HG02763 (cell line): ENCODE measurements around the gene SORL1.
A peak's percentile ranks its signal among the peaks of the same experiment; 100 is the strongest.

ENCODE experiments used
- ATAC-seq: cut with Tn5 transposase; IDR thresholded peaks from one replicate; pipeline ENCODE4 v1.9.1; 2021; ENCODE audit warnings: mild to moderate bottlenecking, moderate library complexity; ENCODE audit not compliant: unreplicated experiment

SORL1 gene

DNA sequence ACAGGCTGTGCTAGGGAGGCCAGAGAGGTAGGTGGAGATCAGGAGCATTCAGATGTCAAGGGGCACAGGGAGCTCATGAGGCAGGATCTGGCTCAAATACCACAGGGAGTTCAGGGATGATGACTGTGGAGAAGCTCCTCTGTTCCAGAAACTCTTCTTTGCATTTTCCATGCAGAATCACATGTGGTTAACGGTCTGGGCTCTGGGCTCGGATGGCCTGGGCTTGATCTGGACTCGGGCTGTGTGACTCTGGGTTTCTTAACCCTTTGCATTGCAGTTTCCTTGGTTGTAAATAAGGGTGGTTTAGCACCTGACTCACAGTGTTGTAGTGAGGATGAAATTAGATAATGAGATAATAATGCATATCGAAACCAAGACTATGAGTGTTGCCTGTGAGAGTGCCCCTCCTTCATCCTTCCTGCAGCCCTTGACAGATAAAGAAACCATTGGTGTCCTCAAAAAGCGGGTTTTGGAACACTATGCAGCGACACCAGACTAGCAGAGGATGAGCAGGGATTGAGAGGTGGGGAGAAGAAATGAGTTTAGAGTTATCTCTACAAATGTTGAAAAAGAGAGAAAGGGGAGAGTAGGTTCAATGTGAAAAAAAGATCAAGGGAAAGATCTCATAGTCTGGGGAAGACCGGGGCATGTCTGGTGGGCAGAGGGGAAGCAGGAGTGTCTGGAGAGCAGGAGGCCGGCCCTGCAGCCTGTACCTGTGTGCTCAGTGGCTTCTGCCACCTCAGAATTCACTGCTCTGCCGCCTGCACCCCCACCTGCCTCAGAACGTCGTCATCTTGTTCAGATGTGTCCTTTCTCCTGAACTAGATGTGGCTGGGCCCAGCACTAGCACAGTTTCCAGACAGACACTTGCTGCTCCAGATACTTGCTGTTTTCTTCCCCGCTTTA lies 198.5 kb downstream of the SORL1 start:
- no peak for ATAC-seq

GRCh38 chr11:121651257-121651605 lies 199.1 kb downstream of the SORL1 start:
- ATAC-seq: no peak

DNA sequence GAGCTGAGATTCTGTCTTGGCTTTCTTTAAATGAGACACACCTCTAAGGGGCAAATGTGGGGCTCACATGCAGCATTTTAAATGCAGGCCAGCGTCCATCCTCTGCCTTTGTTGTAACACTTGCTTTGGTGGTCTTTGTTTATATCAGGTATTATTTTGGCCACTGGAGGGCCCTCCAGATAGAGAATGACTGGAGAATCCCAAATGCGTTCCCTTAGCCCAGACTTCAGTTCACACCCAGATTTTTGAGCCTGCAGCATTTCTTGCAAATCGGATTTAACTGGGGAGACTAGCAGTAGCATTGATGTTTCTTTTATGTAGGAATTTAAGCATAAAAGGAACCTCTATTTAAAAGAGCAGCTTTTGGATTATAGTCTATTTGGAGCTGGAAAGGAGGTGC lies 200.9 kb downstream of the SORL1 start:
- ATAC-seq: no peak

DNA sequence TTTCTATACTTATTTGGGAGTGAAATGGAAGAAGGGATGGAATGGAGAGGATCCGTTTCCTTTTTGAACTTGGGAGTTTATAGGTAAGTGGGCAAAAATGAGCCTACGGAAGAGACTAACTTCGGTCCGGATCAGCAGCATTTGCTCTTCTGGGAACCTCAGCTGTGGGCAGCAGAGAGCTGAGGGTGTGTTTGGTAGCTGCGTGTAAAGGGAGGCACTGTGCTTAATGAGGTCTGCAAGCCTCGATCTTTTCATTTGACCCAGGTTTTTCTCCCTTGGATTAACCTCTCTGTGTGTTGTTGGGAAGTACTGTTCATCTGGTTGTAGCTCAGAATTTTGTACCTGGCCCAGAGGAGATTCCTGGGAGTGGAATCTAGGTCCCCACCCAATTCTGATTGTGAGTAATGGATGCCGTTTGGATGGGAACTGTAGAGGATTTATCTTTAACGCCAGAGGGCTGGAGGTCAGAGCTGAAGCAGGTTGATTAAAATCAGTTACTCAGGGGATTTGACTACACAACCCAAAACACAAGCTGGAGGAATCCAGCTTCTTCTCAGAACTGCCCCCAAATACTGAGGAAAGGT lies 202.2 kb downstream of the SORL1 start:
- ATAC-seq: no peak

DNA sequence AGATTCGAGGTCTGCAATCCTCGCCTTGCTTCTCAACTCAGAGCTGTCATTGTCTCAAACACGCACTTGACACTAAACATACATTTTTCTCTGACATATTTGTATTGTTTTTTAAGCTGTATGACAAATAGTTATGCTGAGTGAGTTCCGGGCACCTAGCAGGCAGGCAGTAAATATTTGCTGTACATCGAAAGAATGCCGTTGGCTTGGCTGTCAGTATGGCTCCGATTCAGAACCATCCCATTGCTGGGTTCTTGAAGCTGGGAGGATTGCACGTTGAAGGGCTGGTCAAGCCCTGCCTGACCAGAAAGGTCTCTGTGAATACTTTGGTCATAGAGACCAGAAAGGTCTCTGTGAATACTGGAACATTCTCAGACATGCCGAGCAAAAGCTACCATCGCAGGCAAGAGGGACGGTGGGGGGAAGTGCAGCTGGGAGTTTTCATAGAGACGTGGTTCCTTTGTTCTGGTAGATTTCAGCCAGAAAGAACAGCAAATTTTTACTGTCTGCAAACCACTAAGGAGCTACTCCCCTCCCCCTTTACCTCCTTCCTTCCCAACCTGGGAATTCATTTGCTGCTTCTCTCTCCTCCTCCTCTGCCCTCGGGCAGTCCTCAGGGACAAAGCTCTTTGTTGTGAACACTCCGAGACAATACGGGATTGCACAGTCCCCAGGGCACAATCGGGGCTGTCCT lies 202.9 kb downstream of the SORL1 start:
- no peak for ATAC-seq

DNA sequence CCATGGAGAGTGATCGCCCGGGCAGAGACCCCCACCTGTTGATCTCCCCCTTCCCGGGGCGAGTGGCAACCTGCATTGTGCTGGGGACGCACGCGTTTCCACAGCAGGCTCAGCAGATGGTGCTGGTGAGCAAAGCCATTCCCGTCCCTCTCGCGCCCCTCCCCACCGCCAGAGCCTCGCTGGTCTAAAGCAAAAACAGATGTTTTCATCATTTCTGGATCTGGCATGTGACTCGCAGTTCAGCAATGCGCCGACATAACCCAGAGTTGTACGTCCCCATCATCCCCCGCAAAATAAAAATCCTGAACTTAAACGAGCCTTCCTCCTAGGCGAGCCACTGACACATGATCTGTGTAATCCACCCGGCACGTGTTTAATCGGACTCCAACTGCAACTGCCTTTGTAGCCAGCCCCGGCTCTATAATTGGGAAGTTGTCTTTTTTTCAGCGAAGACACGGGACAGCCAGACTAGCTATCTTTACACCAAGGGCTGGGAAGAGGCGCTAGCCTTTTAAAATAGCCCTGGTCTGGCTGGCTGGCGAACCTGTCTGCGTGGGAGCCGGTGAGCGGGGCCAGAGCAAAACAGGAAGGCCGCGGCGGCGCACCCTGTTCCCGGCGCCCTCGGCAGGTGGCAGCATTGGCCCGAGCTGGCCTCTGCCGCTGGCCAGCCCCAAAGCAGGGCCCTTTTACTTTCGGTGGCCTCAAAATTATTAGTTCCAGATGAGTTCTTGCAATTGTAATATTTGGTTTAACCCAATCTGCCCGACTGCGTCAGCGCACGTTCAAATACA lies 203.6 kb downstream of the SORL1 start:
- ATAC-seq: peak; percentile 91

DNA sequence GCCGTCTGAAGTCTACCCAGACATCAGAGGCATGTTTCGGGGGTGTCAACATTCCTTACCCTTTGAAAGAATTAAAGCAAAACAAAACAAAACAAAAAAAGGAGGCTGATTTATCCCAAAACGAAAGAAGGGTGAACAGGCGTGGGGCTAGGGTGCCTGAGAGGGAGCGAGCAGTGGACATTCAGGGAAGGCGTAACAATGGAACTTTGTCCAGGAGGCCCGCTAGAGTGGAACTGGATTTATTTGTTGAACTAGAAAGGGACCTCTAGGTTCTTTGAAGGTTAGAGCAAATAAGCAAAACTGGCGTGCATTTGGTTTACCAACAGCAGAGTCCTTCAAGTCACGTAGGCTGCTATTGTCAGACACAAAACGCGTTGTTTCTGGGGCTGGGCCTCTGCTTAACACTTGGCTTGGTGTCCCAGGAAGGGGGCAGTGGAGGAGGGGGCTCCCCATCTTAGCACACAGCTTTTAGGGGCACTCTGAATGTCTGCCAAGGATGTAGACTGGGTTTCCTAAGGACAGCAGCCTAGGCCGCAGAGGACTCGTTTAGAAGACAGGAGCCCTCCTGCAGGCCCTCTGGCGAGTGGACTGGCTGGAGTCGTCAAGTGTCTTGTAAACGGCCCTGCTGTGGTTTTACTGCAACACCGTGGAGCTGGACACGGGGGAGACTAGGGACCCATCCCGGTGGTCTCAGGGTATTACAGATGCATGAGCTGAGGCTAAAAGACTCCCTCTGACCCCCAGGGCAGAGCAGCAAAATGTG lies 204.4 kb downstream of the SORL1 start:
- no peak for ATAC-seq

- ATAC-seq: no peak
These were observed 205.0 kb downstream of the SORL1 start for GRCh38 chr11:121657146-121657545.

- ATAC-seq: no peak
These were observed 207.7 kb downstream of the SORL1 start for GRCh38 chr11:121659811-121660210.

GRCh38 chr11:121661880-121662486 lies 209.9 kb downstream of the SORL1 start:
- ATAC-seq: no peak

DNA sequence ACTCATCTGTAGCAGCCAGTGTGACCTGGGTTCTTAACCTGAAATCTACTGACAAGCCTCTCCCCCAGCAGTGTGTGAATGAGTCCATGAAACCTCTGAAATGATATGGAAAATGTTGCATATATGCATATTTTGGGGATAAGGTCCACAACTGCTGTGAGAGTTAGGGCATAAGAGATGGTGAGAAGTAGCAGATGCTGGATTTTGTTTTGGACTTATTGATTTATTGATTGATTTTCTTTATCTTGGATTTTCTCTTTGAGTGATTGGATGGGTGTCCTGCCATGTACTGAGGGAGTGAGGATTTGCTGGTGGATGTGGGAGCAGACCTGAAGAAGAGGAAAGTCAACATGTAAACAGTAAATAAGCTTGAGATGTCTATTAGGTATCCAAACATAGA lies 212.0 kb downstream of the SORL1 start:
- no peak for ATAC-seq

DNA sequence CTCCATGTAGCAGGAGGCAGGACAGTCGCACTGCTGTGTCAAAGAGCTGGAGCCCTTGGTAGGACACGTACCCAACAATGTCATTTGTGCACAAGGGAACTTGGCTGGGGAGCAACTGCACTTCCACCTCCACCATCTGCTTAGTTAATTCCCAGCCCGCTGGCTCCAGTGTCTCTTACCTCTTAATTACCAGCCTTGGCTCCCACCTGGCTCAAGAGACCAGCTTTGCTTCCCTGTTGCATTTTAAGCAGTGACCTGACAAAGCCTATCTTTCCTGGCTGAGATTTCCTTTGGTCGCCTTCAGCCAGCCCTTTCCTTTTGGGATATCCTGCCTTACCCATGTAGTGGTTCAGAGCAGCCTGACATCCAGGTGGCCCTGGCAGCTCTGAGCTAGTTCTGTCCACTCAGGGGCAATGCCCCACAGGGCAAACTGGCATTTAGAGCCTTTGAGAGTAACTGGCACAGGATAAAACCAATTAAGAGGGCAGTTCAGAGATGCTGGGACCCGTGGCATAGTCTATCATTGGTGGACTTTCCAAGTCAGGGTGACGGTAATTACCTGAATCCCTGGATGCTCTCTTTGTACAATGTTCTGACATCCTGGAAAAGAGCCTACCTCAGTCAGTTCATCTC lies 213.2 kb downstream of the SORL1 start:
- ATAC-seq: no peak

GRCh38 chr11:121667836-121668235 lies 215.7 kb downstream of the SORL1 start:
- ATAC-seq: no peak

DNA sequence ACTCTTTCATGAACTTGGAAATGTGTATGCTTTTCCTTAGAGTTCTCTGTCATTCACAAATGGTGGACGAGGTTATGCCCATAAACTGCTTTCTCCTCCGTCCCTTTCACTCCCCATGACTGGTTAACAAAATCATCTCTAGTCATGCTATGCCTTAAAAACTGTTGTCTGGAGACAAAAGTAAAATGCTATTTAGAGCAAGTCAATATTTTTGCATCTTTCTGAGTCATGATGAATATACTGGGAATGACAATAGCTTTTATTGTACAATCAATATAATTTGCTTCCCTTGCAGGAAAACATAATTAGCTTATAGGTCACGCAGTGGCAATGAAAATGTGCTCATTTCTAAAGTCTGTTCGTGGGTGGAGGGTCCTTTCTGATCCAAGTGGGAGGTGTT lies 217.3 kb downstream of the SORL1 start:
- ATAC-seq: no peak

- no peak for ATAC-seq
These were observed 218.2 kb downstream of the SORL1 start for GRCh38 chr11:121670266-121670665.

- no peak for ATAC-seq
These were observed 218.7 kb downstream of the SORL1 start for GRCh38 chr11:121670805-121671282.

DNA sequence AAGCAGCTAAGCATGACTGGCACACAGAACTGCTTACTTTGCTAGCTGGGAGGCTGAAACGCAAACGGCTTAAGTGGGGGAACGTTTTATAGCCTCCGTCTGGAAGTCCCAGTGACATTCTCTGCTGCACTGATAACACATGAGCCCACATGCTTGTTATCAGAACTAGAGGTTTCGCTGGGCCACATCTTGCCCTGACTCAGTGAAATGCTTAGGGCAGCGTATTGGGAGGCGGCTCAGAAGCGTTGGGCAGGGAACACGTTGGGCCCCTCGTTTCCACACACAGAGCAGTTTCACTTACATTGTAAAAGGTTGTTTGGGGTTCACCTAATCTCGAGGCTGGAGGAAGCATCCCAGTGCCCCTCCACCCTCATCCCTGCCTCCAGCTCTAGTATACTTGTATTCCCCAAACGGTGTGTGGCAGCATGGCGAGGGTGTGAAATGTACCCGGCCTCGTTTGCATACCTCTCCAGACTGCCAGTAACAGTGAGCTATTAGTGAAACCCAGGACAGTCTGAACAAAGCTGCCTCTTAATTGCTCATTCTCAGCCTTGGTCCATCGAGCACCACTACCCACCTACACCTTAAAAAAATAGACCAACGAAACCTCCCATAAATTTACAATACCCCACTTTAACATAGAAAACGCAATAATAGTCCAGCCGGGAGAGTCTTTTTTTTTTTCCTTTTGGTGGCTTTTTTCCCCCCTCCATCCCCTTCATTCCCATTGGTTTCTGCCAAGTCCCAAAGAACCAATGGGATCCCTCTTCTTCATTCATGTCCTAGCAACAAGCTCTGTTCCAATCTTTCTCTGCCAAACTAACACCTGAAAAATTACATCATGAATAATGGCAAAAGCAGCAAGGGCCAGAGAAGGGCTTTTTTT lies 219.4 kb downstream of the SORL1 start:
- ATAC-seq: no peak
